HUES64 (cell line): ENCODE measurements around the gene CDKL5.

ENCODE experiments used
- H3K27ac ChIP-seq: 2 replicates; pipeline ENCODE4 v1.7.0; 2013; ENCODE audit warnings: low read depth, low read length, inconsistent platforms
- H3K27me3 ChIP-seq: 2 replicates; pipeline ENCODE4 v1.6.1; 2013; ENCODE audit warnings: mild to moderate bottlenecking, low read length; ENCODE audit not compliant: insufficient read depth
- H3K36me3 ChIP-seq: 2 replicates; pipeline ENCODE4 v1.6.1; 2013; ENCODE audit warnings: mild to moderate bottlenecking, low read length; ENCODE audit not compliant: insufficient read depth
- H3K4me1 ChIP-seq: 2 replicates; pipeline ENCODE4 v1.6.1; 2013; ENCODE audit warnings: mild to moderate bottlenecking, low read length, moderate library complexity; ENCODE audit not compliant: insufficient read depth
- H3K4me3 ChIP-seq: 2 replicates; pipeline ENCODE4 v1.5.1; 2013; ENCODE audit warnings: mild to moderate bottlenecking, low read length, moderate library complexity
- H3K9ac ChIP-seq: 2 replicates; pipeline ENCODE4 v1.6.1; 2013; ENCODE audit warnings: mild to moderate bottlenecking, low read depth, low read length
- H3K9me3 ChIP-seq: 2 replicates; pipeline ENCODE4 v1.6.1; 2013; ENCODE audit warnings: low read depth, low read length; ENCODE audit not compliant: insufficient read depth
- WGBS: fragments of 150-250, 120-280 bp; methylation state at CpG from one replicate; pipeline ENCODE4 v1.1.7; 2013; ENCODE audit warnings: missing lambda C conversion rate; 5-methylcytosine and 5-hydroxymethylcytosine counted together

The CDKL5 gene

GRCh38 chrX:18643853-18644252 lies 218.4 kb downstream of the CDKL5 start:
- no peak overlapping the region for H3K27ac ChIP-seq
- H3K4me3 ChIP-seq, result no peak overlapping the region
- H3K9ac ChIP-seq, result no peak overlapping the region
- no peaks in the 10 kb centered on the region for H3K36me3 ChIP-seq
- H3K9me3 ChIP-seq, result no peaks in the 10 kb centered on the region
- H3K27me3 ChIP-seq, result no peaks in the 10 kb centered on the region
- WGBS, result 90% methylated on average over 1 of the region's 3 CpGs
- H3K4me1 ChIP-seq, result no peaks in the 10 kb centered on the region

GRCh38 chrX:18647621-18648020 lies 222.2 kb downstream of the CDKL5 start:
- peaks cover 14% of the 10 kb centered on the region for H3K4me1 ChIP-seq
- H3K36me3 ChIP-seq, result no peaks in the 10 kb centered on the region
- H3K9me3 ChIP-seq, result no peaks in the 10 kb centered on the region
- 96% methylated on average over 4 of the region's 4 CpGs for WGBS
- no peak overlapping the region for H3K27ac ChIP-seq
- no peak overlapping the region for H3K9ac ChIP-seq
- H3K4me3 ChIP-seq, result no peak overlapping the region
- no peaks in the 10 kb centered on the region for H3K27me3 ChIP-seq

GRCh38 chrX:18649498-18649951 lies 224.1 kb downstream of the CDKL5 start:
- H3K9ac ChIP-seq, result no peak overlapping the region
- H3K4me1 ChIP-seq, result peaks cover 14% of the 10 kb centered on the region
- H3K27ac ChIP-seq, result no peak overlapping the region; the same call in 1 of the 2 replicates
- no peaks in the 10 kb centered on the region for H3K27me3 ChIP-seq
- H3K36me3 ChIP-seq, result no peaks in the 10 kb centered on the region
- H3K4me3 ChIP-seq, result 0 out of 2 replicates have a peak overlapping the region, but pooled peaks have one; percentile 26
- no peaks in the 10 kb centered on the region for H3K9me3 ChIP-seq
- 21% methylated on average over 9 of the region's 9 CpGs for WGBS

GRCh38 chrX:18650662-18651061 lies 225.3 kb downstream of the CDKL5 start:
- H3K9me3 ChIP-seq, result no peaks in the 10 kb centered on the region
- H3K4me1 ChIP-seq, result peaks cover 14% of the 10 kb centered on the region
- H3K27ac ChIP-seq, result no peak overlapping the region
- WGBS, result 85% methylated on average over 6 of the region's 6 CpGs
- no peak overlapping the region for H3K9ac ChIP-seq
- no peaks in the 10 kb centered on the region for H3K27me3 ChIP-seq
- H3K4me3 ChIP-seq, result no peak overlapping the region
- no peaks in the 10 kb centered on the region for H3K36me3 ChIP-seq

GRCh38 chrX:18652636-18653035 lies 227.2 kb downstream of the CDKL5 start:
- Histone ChIP-seq H3K27me3 (no peaks in the 10 kb centered on the region), H3K9ac (no peak overlapping the region), H3K36me3 (no peaks in the 10 kb centered on the region), H3K9me3 (no peaks in the 10 kb centered on the region), H3K4me3 (no peak overlapping the region), H3K27ac (no peak overlapping the region), H3K4me1 (peaks cover 14% of the 10 kb centered on the region)

GRCh38 chrX:18654875-18655836 lies 229.7 kb downstream of the CDKL5 start:
- H3K4me1 ChIP-seq, result peaks cover 2% of the 10 kb centered on the region; the same call in 1 of the 2 replicates
- H3K27me3 ChIP-seq, result no peaks in the 10 kb centered on the region
- no peak overlapping the region for H3K4me3 ChIP-seq
- H3K9ac ChIP-seq, result no peak overlapping the region
- 51% methylated on average over 5 of the region's 5 CpGs for WGBS
- no peaks in the 10 kb centered on the region for H3K9me3 ChIP-seq
- no peaks in the 10 kb centered on the region for H3K36me3 ChIP-seq
- no peak overlapping the region for H3K27ac ChIP-seq

- Histone ChIP-seq H3K9ac (no peak overlapping the region), H3K27ac (no peak overlapping the region), H3K9me3 (no peaks in the 10 kb centered on the region), H3K4me3 (no peak overlapping the region), H3K27me3 (no peaks in the 10 kb centered on the region), H3K4me1 (no peaks in the 10 kb centered on the region), H3K36me3 (no peaks in the 10 kb centered on the region)
- 87% methylated on average over 12 of the region's 12 CpGs for WGBS
Measured at GRCh38 chrX:18661273-18661672, 235.9 kb downstream of the CDKL5 start.

GRCh38 chrX:18664947-18665346 lies 239.5 kb downstream of the CDKL5 start:
- Histone ChIP-seq H3K4me1 (no peaks in the 10 kb centered on the region; the same call in 1 of the 2 replicates), H3K9ac (no peak overlapping the region), H3K9me3 (no peaks in the 10 kb centered on the region), H3K4me3 (no peak overlapping the region), H3K27me3 (no peaks in the 10 kb centered on the region), H3K27ac (no peak overlapping the region), H3K36me3 (no peaks in the 10 kb centered on the region)
- WGBS, result 88% methylated on average over 8 of the region's 8 CpGs

- Histone ChIP-seq H3K4me3 (no peak overlapping the region), H3K9ac (no peak overlapping the region), H3K36me3 (no peaks in the 10 kb centered on the region), H3K27me3 (no peaks in the 10 kb centered on the region), H3K4me1 (no peaks in the 10 kb centered on the region; the same call in 1 of the 2 replicates), H3K9me3 (no peaks in the 10 kb centered on the region), H3K27ac (no peak overlapping the region)
- WGBS, result 96% methylated on average over 15 of the region's 15 CpGs
Measured at GRCh38 chrX:18666614-18667013, 241.2 kb downstream of the CDKL5 start.

- H3K9ac ChIP-seq, result no peak overlapping the region
- H3K4me1 ChIP-seq, result no peaks in the 10 kb centered on the region; the same call in 1 of the 2 replicates
- H3K36me3 ChIP-seq, result no peaks in the 10 kb centered on the region
- H3K27ac ChIP-seq, result no peak overlapping the region
- H3K27me3 ChIP-seq, result no peaks in the 10 kb centered on the region
- no peaks in the 10 kb centered on the region for H3K9me3 ChIP-seq
- WGBS, result 81% methylated on average over 14 of the region's 15 CpGs
- H3K4me3 ChIP-seq, result no peak overlapping the region
Measured at GRCh38 chrX:18668071-18668835, 242.8 kb downstream of the CDKL5 start.

- Histone ChIP-seq H3K36me3 (no peaks in the 10 kb centered on the region), H3K4me3 (no peak within 1 kb of the TSS), H3K27ac (no peak within 1 kb of the TSS), H3K4me1 (no peaks in the 10 kb centered on the region; the same call in 1 of the 2 replicates), H3K9ac (no peak within 1 kb of the TSS), H3K27me3 (no peaks in the 10 kb centered on the region), H3K9me3 (no peaks in the 10 kb centered on the region)
- WGBS, result 83% methylated on average over 7 of the region's 10 CpGs
Measured at GRCh38 chrX:18672008-18672407, 246.6 kb downstream of the CDKL5 start, which contains the start of gene RS1. Gene RS1 (minus strand): TSS chrX:18672108. CDS start chrX:18672068, 40 bp downstream.
